IMR-90 (cell line): Measurements from ENCODE around the gene EPHA2. TPM values are rescaled to one million over a fixed set of nuclear protein-coding genes. Genes with fewer than 3 reads are reported as not detected.

Experiments
- ATAC-seq: fragments of 200-7000 bp; cut with Tn5 transposase; 2 replicates; pipeline ENCODE4 v1.9.1; 2020; ENCODE audit warnings: low read depth, mild to moderate bottlenecking, moderate library complexity
- BruUV-seq: library from RNA; stranded (reverse); fragments of 400-500 nt; replicated peaks from 2 replicates; lab custom pipeline; 2021; lab: Mats Ljungman, UMichigan
- CTCF ChIA-PET: fragments of 300-600 bp; formaldehyde crosslinking; extraction: SDS; loops from one replicate; lab custom pipeline; 2021; ENCODE audit warnings: antibody characterized with exemption; lab: Yijun Ruan, JAX
- POLR2A ChIA-PET: fragments of 300-600 bp; sonication (Branson Sonifier 250); formaldehyde crosslinking; loops from one replicate; lab custom pipeline; 2022; ENCODE audit warnings: antibody characterized with exemption; ENCODE audit not compliant: unreplicated experiment; lab: Charles Lee
- DNase-seq: peaks from one replicate; pipeline ENCODE4 v3.0.0; 2013
- H2AFZ ChIP-seq: replicated peaks from 2 replicates; pipeline ENCODE3; 2013; ENCODE audit warnings: low read length, mild to moderate bottlenecking; ENCODE audit not compliant: poor library complexity
- H2AK5ac ChIP-seq: 2 replicates; pipeline ENCODE4 v1.6.1; 2013; ENCODE audit warnings: low read depth, low read length, inconsistent platforms
- H2AK9ac ChIP-seq: replicated peaks from 2 replicates; pipeline ENCODE3; 2013; ENCODE audit warnings: mild to moderate bottlenecking, low read depth, low read length, moderate library complexity; ENCODE audit not compliant: poor library complexity
- H2BK120ac ChIP-seq: 2 replicates; pipeline ENCODE4 v1.6.1; 2013; ENCODE audit warnings: low read depth, low read length, inconsistent platforms
- H2BK15ac ChIP-seq: 3 replicates; pipeline ENCODE4 v1.6.1; 2013; ENCODE audit warnings: low read depth, low read length, inconsistent platforms
- H2BK20ac ChIP-seq: 2 replicates; pipeline ENCODE4 v1.6.1; 2013; ENCODE audit warnings: low read depth, mild to moderate bottlenecking, inconsistent platforms, low read length, moderate library complexity
- H2BK5ac ChIP-seq: 2 replicates; pipeline ENCODE4 v1.6.1; 2013; ENCODE audit warnings: mild to moderate bottlenecking, low read depth, low read length, inconsistent platforms; ENCODE audit not compliant: poor library complexity, severe bottlenecking
- H3K14ac ChIP-seq: replicated peaks from 2 replicates; pipeline ENCODE4 v1.6.1; 2013; ENCODE audit warnings: low read depth, low read length, inconsistent platforms
- H3K18ac ChIP-seq: 2 replicates; pipeline ENCODE4 v1.6.1; 2013; ENCODE audit warnings: low read depth, low read length, control low read depth
- H3K23ac ChIP-seq: 2 replicates; pipeline ENCODE4 v1.6.1; 2013; ENCODE audit warnings: low read depth, low read length, inconsistent platforms
- H3K27ac ChIP-seq: 2 replicates; pipeline ENCODE4 v1.5.1; 2013; ENCODE audit warnings: mild to moderate bottlenecking, control low read depth, low read length; ENCODE audit not compliant: insufficient read depth
- H3K27me3 ChIP-seq: 2 replicates; pipeline ENCODE4 v1.6.1; 2013; ENCODE audit warnings: low read length; ENCODE audit not compliant: control insufficient read depth, insufficient read depth
- H3K36me3 ChIP-seq: 2 replicates; pipeline ENCODE4 v1.6.1; 2013; ENCODE audit warnings: low read length, mixed read lengths; ENCODE audit not compliant: control insufficient read depth, insufficient read depth
- H3K4ac ChIP-seq: 2 replicates; pipeline ENCODE4 v1.6.1; 2013; ENCODE audit warnings: low read depth, low read length, inconsistent platforms
- H3K4me1 ChIP-seq: 2 replicates; pipeline ENCODE4 v1.6.1; 2013; ENCODE audit warnings: low read length, mixed read lengths; ENCODE audit not compliant: control insufficient read depth, insufficient read depth
- H3K4me2 ChIP-seq: 2 replicates; pipeline ENCODE4 v1.6.1; 2013; ENCODE audit warnings: low read depth, mild to moderate bottlenecking, control low read depth, low read length, moderate library complexity
- H3K4me3 ChIP-seq: 2 replicates; pipeline ENCODE4 v1.5.1; 2013; ENCODE audit warnings: low read depth, mild to moderate bottlenecking, control low read depth, low read length, moderate library complexity; ENCODE audit not compliant: insufficient read depth
- H3K56ac ChIP-seq: 2 replicates; pipeline ENCODE4 v1.6.1; 2013; ENCODE audit warnings: low read length, inconsistent platforms; ENCODE audit not compliant: insufficient read depth; ENCODE audit errors: extremely low read depth
- H3K79me1 ChIP-seq, 2 experiments: 2 replicates each; pipeline ENCODE4 v1.6.1; 2013; ENCODE audit warnings: low read length in 2 of 2, inconsistent platforms in 1 of 2, low read depth in 1 of 2
- H3K9ac ChIP-seq: 2 replicates; pipeline ENCODE4 v1.6.1; 2013; ENCODE audit warnings: low read depth, low read length, control low read depth
- H3K9me1 ChIP-seq: 2 replicates; pipeline ENCODE4 v1.6.1; 2013; ENCODE audit warnings: low read length, inconsistent platforms; ENCODE audit not compliant: insufficient read depth
- H3K9me3 ChIP-seq: 2 replicates; pipeline ENCODE4 v1.6.1; 2013; ENCODE audit warnings: low read length; ENCODE audit not compliant: control insufficient read depth, insufficient read depth
- H4K20me1 ChIP-seq: 2 replicates; pipeline ENCODE4 v1.6.1; 2013; ENCODE audit warnings: low read length, inconsistent platforms; ENCODE audit not compliant: insufficient read depth
- H4K5ac ChIP-seq: 2 replicates; pipeline ENCODE4 v1.6.1; 2013; ENCODE audit warnings: mild to moderate bottlenecking, low read depth, low read length, control low read depth
- H4K8ac ChIP-seq, 2 experiments: 2 replicates each; pipeline ENCODE4 v1.6.1; 2013; ENCODE audit warnings: low read depth in 2 of 2, low read length in 2 of 2, control low read depth in 1 of 2, inconsistent platforms in 1 of 2
- H4K91ac ChIP-seq: 2 replicates; pipeline ENCODE4 v1.6.1; 2013; ENCODE audit warnings: low read depth, low read length, inconsistent platforms; ENCODE audit not compliant: insufficient read depth
- BHLHE40 ChIP-seq: fragments of 150-350 bp; IDR thresholded peaks from 2 replicates; pipeline ENCODE4 v1.6.1; 2016; ENCODE audit warnings: mild to moderate bottlenecking, low read depth, low read length
- CEBPB ChIP-seq: IDR thresholded peaks from 2 replicates; pipeline ENCODE4 v1.6.1; 2012; ENCODE audit warnings: low read depth, low read length, improper control_type of control experiment
- CHD1 ChIP-seq: IDR thresholded peaks from 2 replicates; pipeline ENCODE4 v1.6.1; 2012; ENCODE audit warnings: low read depth, low read length, improper control_type of control experiment
- CTCF ChIP-seq: conservative IDR thresholded peaks from 2 replicates; pipeline ENCODE4 v1.5.1; 2012; ENCODE audit warnings: mild to moderate bottlenecking, low read depth, low read length, improper control_type of control experiment
- ELK1 ChIP-seq: fragments of 150-350 bp; IDR thresholded peaks from 2 replicates; pipeline ENCODE4 v1.6.1; 2016; ENCODE audit warnings: low read depth, mild to moderate bottlenecking, low read length, moderate library complexity, borderline replicate concordance
- FOS ChIP-seq: fragments of 150-350 bp; IDR thresholded peaks from 2 replicates; pipeline ENCODE4 v1.6.1; 2016; ENCODE audit warnings: low read depth, low read length
- MAFK ChIP-seq: IDR thresholded peaks from 2 replicates; pipeline ENCODE4 v1.6.1; 2012; ENCODE audit warnings: low read depth, low read length, improper control_type of control experiment
- MAZ ChIP-seq: IDR thresholded peaks from 2 replicates; pipeline ENCODE4 v1.6.1; 2012; ENCODE audit warnings: low read depth, mild to moderate bottlenecking, low read length, improper control_type of control experiment, moderate library complexity, borderline replicate concordance
- MXI1 ChIP-seq: IDR thresholded peaks from 2 replicates; pipeline ENCODE4 v1.6.1; 2012; ENCODE audit warnings: low read depth, mild to moderate bottlenecking, low read length, moderate library complexity, borderline replicate concordance
- NFE2L2 ChIP-seq: fragments of 150-350 bp; IDR thresholded peaks from 2 replicates; pipeline ENCODE4 v1.6.1; 2016; ENCODE audit warnings: low read depth, mild to moderate bottlenecking, low read length
- POLR2A ChIP-seq: IDR thresholded peaks from 2 replicates; pipeline ENCODE4 v1.6.1; 2012; ENCODE audit warnings: mild to moderate bottlenecking, low read depth, low read length
- RAD21 ChIP-seq: IDR thresholded peaks from 2 replicates; pipeline ENCODE4 v1.6.1; 2012; ENCODE audit warnings: low read length, improper control_type of control experiment
- RCOR1 ChIP-seq: IDR thresholded peaks from 2 replicates; pipeline ENCODE4 v1.6.1; 2012; ENCODE audit warnings: mild to moderate bottlenecking, low read length, improper control_type of control experiment; ENCODE audit not compliant: insufficient replicate concordance
- RFX5 ChIP-seq: IDR thresholded peaks from 2 replicates; pipeline ENCODE4 v1.8.0; 2012; ENCODE audit warnings: low read depth, mild to moderate bottlenecking, low read length, moderate library complexity
- SMC3 ChIP-seq: fragments of 150-350 bp; IDR thresholded peaks from 2 replicates; pipeline ENCODE4 v1.6.1; 2016; ENCODE audit warnings: low read depth, mild to moderate bottlenecking, antibody characterized with exemption, low read length, moderate library complexity
- USF2 ChIP-seq: fragments of 150-350 bp; IDR thresholded peaks from 2 replicates; pipeline ENCODE4 v1.6.1; 2017; ENCODE audit warnings: mild to moderate bottlenecking, antibody characterized with exemption, low read length, low read depth
- WGBS, 2 experiments: methylation state at CpG; one replicate each; pipeline versions ENCODE4 v1.1.5 to v1.1.7; 2013; ENCODE audit warnings: missing lambda C conversion rate in 2 of 2; ENCODE audit not compliant: insufficient read length in 1 of 2; ENCODE audit errors: extremely low coverage in 2 of 2; 5-methylcytosine and 5-hydroxymethylcytosine counted together
- dilution Hi-C: fragments of 300-500 bp; cut with HindIII; formaldehyde crosslinking; loops from one replicate; pipeline ENCODE4 v1.14.3; 2018; ENCODE audit warnings: low sequenced_read_pairs; ENCODE audit not compliant: unreplicated experiment
- in situ Hi-C: fragments of 300-500 bp; cut with MboI; formaldehyde crosslinking; loops from 3 replicates; pipeline ENCODE4 v1.14.3; 2019; ENCODE audit warnings: low sequenced_read_pairs, inconsistent platforms, mixed read lengths
- intact Hi-C: fragments of 100-400 bp; cut with micrococcal nuclease; formaldehyde crosslinking; loops from 2 replicates; pipeline ENCODE4 v1.10.0; 2022
- polyA plus RNA-seq, 3 experiments: library from polyadenylated mRNA; depleted of rRNA; stranded (reverse); fragments of >200 nt; gene quantifications; 2 replicates each; pipeline ENCODE4 v1.2.3, GENCODE V29; 2012; ENCODE audit warnings: low replicate concordance in 1 of 3
- total RNA-seq: library from RNA; depleted of rRNA; stranded (reverse); fragments of >200 nt; gene quantifications from 2 replicates; pipeline ENCODE4 v1.2.3, GENCODE V29; 2012

EPHA2 gene
- total and polyA plus RNA-seq, 2 of the 4 experiments (the other 2 are of a cell fraction): 24.0 to 72.6 TPM

GRCh38 chr1:16204216-16204615 lies 48.3 kb upstream of the EPHA2 start:
- Histone ChIP-seq H3K27me3 (no peaks in the 10 kb centered on the region), H2BK15ac (no peak overlapping the region), H4K20me1 (no peaks in the 10 kb centered on the region; the same call in 1 of the 2 replicates), H3K36me3 (peaks cover 2% of the 10 kb centered on the region), H3K79me1 (peaks cover 7 to 21% of the 10 kb centered on the region in 2 experiments; a peak in 3 of 4 replicates), H3K56ac (no peak overlapping the region), H2AK5ac (no peak overlapping the region), H3K4me3 (no peak overlapping the region), H3K9me1 (peaks cover 6% of the 10 kb centered on the region; the same call in 1 of the 2 replicates), H3K14ac (no peak overlapping the region), H4K5ac (no peak overlapping the region), H3K4me2 (no peak overlapping the region), H3K27ac (no peak overlapping the region), H4K91ac (no peak overlapping the region), H3K4ac (no peak overlapping the region), H3K4me1 (peaks cover 9% of the 10 kb centered on the region), H3K18ac (no peak overlapping the region), H2BK5ac (no peak overlapping the region), H4K8ac (no peak overlapping the region), H2AFZ (no peak overlapping the region), H2AK9ac (no peak overlapping the region), H2BK20ac (no peak overlapping the region), H2BK120ac (no peak overlapping the region), H3K9me3 (no peaks in the 10 kb centered on the region), H3K23ac (no peak overlapping the region), H3K9ac (no peak overlapping the region)
- in situ Hi-C loops: no loop called here
- ATAC-seq (no peak), DNase-seq (no peak)
- POLR2A ChIA-PET: no interaction called here
- intact Hi-C loops: no loop called here
- TF ChIP-seq MXI1 (no peak), RCOR1 (no peak), MAFK (no peak), RAD21 (no peak), RFX5 (no peak), SMC3 (no peak), USF2 (no peak), BHLHE40 (no peak), NFE2L2 (no peak), CEBPB (no peak), POLR2A (no peak), CTCF (no peak), FOS (no peak), MAZ (no peak), ELK1 (no peak), CHD1 (no peak)
- CTCF ChIA-PET: interaction anchor here (1.4 kb wide), 1 partner anchor 41 kb away, joined by 5 read pairs; no protein-coding TSS in a partner anchor
- dilution Hi-C loops: no loop called here
- no TSS peak for BruUV-seq
- WGBS, 2 experiments: 100% methylated on average over 1 of the region's 2 CpGs; no CpG with 5 or more reads in 1 of the 2 experiments
